Keratinocyte (primary cell): ENCODE data around the gene CCDC170. TPM values are rescaled to one million over a fixed set of nuclear protein-coding genes. Genes with fewer than 3 reads are reported as not detected.

Source experiments
- DNase-seq: peaks from one replicate; pipeline ENCODE4 v3.0.0-alpha.2; 2011; ENCODE audit warnings: low read depth, missing footprints, low spot score
- FAIRE-seq: peaks from 2 replicates; lab custom pipeline; 2011; peaks lifted over from hg19 to GRCh38; lab: Jason Lieb, UNC
- H2AFZ ChIP-seq: 2 replicates; pipeline ENCODE4 v1.6.0; 2012; ENCODE audit warnings: low read length, control low read depth, inconsistent platforms; ENCODE audit not compliant: control insufficient read depth
- H3K27ac ChIP-seq: 2 replicates; pipeline ENCODE4 v1.5.1; 2011; ENCODE audit warnings: low read length; ENCODE audit not compliant: control insufficient read depth, insufficient read depth
- H3K27me3 ChIP-seq: 3 replicates; pipeline ENCODE4 v1.6.0; 2011; ENCODE audit warnings: low read length; ENCODE audit not compliant: control insufficient read depth, insufficient read depth; ENCODE audit errors: extremely low read depth
- H3K36me3 ChIP-seq, 2 experiments: 2 replicates in 1 of 2; 3 replicates in 1 of 2; pipeline ENCODE4 v1.5.1; 2011; ENCODE audit warnings: low read length in 2 of 2, mild to moderate bottlenecking in 1 of 2; ENCODE audit not compliant: control insufficient read depth in 2 of 2, insufficient read depth in 2 of 2; ENCODE audit errors: extremely low read depth in 1 of 2
- H3K4me1 ChIP-seq: 3 replicates; pipeline ENCODE4 v1.5.1; 2011; ENCODE audit warnings: low read length; ENCODE audit not compliant: control insufficient read depth, insufficient read depth; ENCODE audit errors: extremely low read depth
- H3K4me2 ChIP-seq: 3 replicates; pipeline ENCODE4 v1.6.0; 2011; ENCODE audit warnings: low read depth, low read length; ENCODE audit not compliant: control insufficient read depth, insufficient read depth; ENCODE audit errors: extremely low read depth
- H3K4me3 ChIP-seq, 3 experiments: fragments of 200-600 bp in 1 of 3; sonication (generic) in 1 of 3; 2 replicates in 2 of 3; 3 replicates in 1 of 3; pipeline ENCODE4 v1.5.1; 2011 to 2016; ENCODE audit warnings: low read length in 3 of 3, mild to moderate bottlenecking in 3 of 3, control low read depth in 2 of 3, inconsistent platforms in 1 of 3, low read depth in 1 of 3, mixed read lengths in 1 of 3, mixed run types in 1 of 3, moderate library complexity in 1 of 3; ENCODE audit not compliant: control insufficient read depth in 2 of 3, insufficient read depth in 2 of 3; ENCODE audit errors: extremely low read depth in 1 of 3
- H3K79me2 ChIP-seq: 2 replicates; pipeline ENCODE4 v1.6.0; 2012; ENCODE audit warnings: low read length; ENCODE audit not compliant: control insufficient read depth, insufficient read depth
- H3K9ac ChIP-seq: 3 replicates; pipeline ENCODE4 v1.6.0; 2011; ENCODE audit warnings: low read length; ENCODE audit not compliant: control insufficient read depth, insufficient read depth; ENCODE audit errors: extremely low read depth
- H3K9me1 ChIP-seq: 3 replicates; pipeline ENCODE4 v1.6.0; 2011; ENCODE audit warnings: low read length; ENCODE audit not compliant: control insufficient read depth, insufficient read depth; ENCODE audit errors: extremely low read depth
- H3K9me3 ChIP-seq: 2 replicates; pipeline ENCODE4 v1.5.1; 2012; ENCODE audit warnings: low read depth, low read length; ENCODE audit not compliant: control insufficient read depth
- H4K20me1 ChIP-seq: 3 replicates; pipeline ENCODE4 v1.6.0; 2011; ENCODE audit warnings: low read length; ENCODE audit not compliant: control insufficient read depth, insufficient read depth; ENCODE audit errors: extremely low read depth
- EZH2 ChIP-seq: IDR thresholded peaks from one replicate; pipeline ENCODE4 v1.6.1; 2012; ENCODE audit warnings: inconsistent platforms, mild to moderate bottlenecking, low read length, moderate library complexity
- dilution Hi-C: fragments of 300-500 bp; cut with MboI; formaldehyde crosslinking; loops from one replicate; pipeline ENCODE4 v1.7.0; 2020; ENCODE audit warnings: low sequenced_read_pairs; ENCODE audit not compliant: extremely low pct_ligation_motif_present
- polyA plus RNA-seq, 5 experiments: library from polyadenylated mRNA; depleted of rRNA in 3 of 5; stranded (reverse) in 3 of 5; stranded (forward) in 1 of 5; unstranded in 1 of 5; fragments of >200 nt; gene quantifications; 1 replicate in 1 of 5; 2 replicates in 3 of 5; 3 replicates in 1 of 5; pipeline versions ENCODE4 v1.2.1 to v1.2.3, GENCODE V29; 2011 to 2012; ENCODE audit warnings: missing spikeins in 2 of 5, low read depth in 1 of 5, low replicate concordance in 1 of 5
- TF ChIP-seq, protein P1 (sequence below), 3 experiments: IDR thresholded peaks in 1 of 3; conservative IDR thresholded peaks in 1 of 3; optimal IDR thresholded peaks in 1 of 3; 2 replicates in 2 of 3; 3 replicates in 1 of 3; pipeline versions ENCODE3 to v1.5.1; 2011; ENCODE audit warnings: low read length in 3 of 3, mild to moderate bottlenecking in 3 of 3, moderate library complexity in 2 of 3, control low read depth in 1 of 3, inconsistent platforms in 1 of 3; ENCODE audit not compliant: insufficient read depth in 2 of 3; ENCODE audit errors: extremely low read depth in 1 of 3

The CCDC170 gene
- polyA plus RNA-seq, 1 donor (not counting 4 experiments of a cell fraction or from before 2014, with no cell fraction given), result 0.10 TPM

GRCh38 chr6:151618717-151619116 is 124.9 kb downstream of the CCDC170 start:
- H3K9me1 ChIP-seq, result no peaks in the 10 kb centered on the region
- no peak overlapping the region for H3K4me2 ChIP-seq
- H2AFZ ChIP-seq, result no peak overlapping the region
- dilution Hi-C loops, result no loop called here
- no peak overlapping the region for H3K27ac ChIP-seq
- H3K4me3 ChIP-seq, result no peak overlapping the region
- no peak overlapping the region for H3K9ac ChIP-seq
- no peaks in the 10 kb centered on the region for H4K20me1 ChIP-seq
- TF ChIP-seq EZH2, result no peak
- TF ChIP-seq, protein P1, sequence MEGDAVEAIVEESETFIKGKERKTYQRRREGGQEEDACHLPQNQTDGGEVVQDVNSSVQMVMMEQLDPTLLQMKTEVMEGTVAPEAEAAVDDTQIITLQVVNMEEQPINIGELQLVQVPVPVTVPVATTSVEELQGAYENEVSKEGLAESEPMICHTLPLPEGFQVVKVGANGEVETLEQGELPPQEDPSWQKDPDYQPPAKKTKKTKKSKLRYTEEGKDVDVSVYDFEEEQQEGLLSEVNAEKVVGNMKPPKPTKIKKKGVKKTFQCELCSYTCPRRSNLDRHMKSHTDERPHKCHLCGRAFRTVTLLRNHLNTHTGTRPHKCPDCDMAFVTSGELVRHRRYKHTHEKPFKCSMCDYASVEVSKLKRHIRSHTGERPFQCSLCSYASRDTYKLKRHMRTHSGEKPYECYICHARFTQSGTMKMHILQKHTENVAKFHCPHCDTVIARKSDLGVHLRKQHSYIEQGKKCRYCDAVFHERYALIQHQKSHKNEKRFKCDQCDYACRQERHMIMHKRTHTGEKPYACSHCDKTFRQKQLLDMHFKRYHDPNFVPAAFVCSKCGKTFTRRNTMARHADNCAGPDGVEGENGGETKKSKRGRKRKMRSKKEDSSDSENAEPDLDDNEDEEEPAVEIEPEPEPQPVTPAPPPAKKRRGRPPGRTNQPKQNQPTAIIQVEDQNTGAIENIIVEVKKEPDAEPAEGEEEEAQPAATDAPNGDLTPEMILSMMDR (optimal IDR thresholded peaks at IDR 0.05 in 1 of 3, IDR thresholded peaks at IDR 0.05 in 1 of 3, conservative IDR thresholded peaks at IDR 0.05 in 1 of 3; ENCODE audit: extremely low read depth in 1 of 3, insufficient read depth in 2 of 3, low read length in 3 of 3), result no peak
- H3K4me1 ChIP-seq, result no peaks in the 10 kb centered on the region
- H3K27me3 ChIP-seq, result no peaks in the 10 kb centered on the region
- H3K36me3 ChIP-seq, result no peaks in the 10 kb centered on the region
- no peaks in the 10 kb centered on the region for H3K9me3 ChIP-seq
- H3K79me2 ChIP-seq, result no peaks in the 10 kb centered on the region
- DNase-seq (no peak), FAIRE-seq (no peak)

GRCh38 chr6:151620179-151620578 is 126.4 kb downstream of the CCDC170 start:
- DNase-seq (no peak), FAIRE-seq (no peak)
- Histone ChIP-seq H3K4me3 (no peak overlapping the region), H3K36me3 (no peaks in the 10 kb centered on the region), H2AFZ (no peak overlapping the region), H3K4me1 (no peaks in the 10 kb centered on the region), H3K4me2 (no peak overlapping the region), H3K27me3 (no peaks in the 10 kb centered on the region), H3K27ac (no peak overlapping the region), H3K79me2 (no peaks in the 10 kb centered on the region), H3K9ac (no peak overlapping the region), H3K9me1 (no peaks in the 10 kb centered on the region), H3K9me3 (no peaks in the 10 kb centered on the region), H4K20me1 (no peaks in the 10 kb centered on the region)
- TF ChIP-seq, protein P1 (optimal IDR thresholded peaks at IDR 0.05 in 1 of 3, IDR thresholded peaks at IDR 0.05 in 1 of 3, conservative IDR thresholded peaks at IDR 0.05 in 1 of 3; ENCODE audit: extremely low read depth in 1 of 3, insufficient read depth in 2 of 3, low read length in 3 of 3), result no peak
- no peak for TF ChIP-seq EZH2
- dilution Hi-C loops, result no loop called here
